GM12878 (cell line): ENCODE results near the gene FUCA2. TPM values are rescaled to one million over a fixed set of nuclear protein-coding genes. Genes with fewer than 3 reads are reported as not detected.

ENCODE experiments used
- ATAC-seq: fragments of 200-7000 bp; cut with Tn5 transposase; 3 replicates; pipeline ENCODE4 v1.9.1; 2020; ENCODE audit warnings: mild to moderate bottlenecking, moderate library complexity
- BruUV-seq: library from RNA; stranded (reverse); fragments of 400-500 nt; replicated peaks from 2 replicates; lab custom pipeline; 2021; lab: Mats Ljungman, UMichigan
- CTCF ChIA-PET: fragments of 300-600 bp; sonication (Branson Sonifier 250); formaldehyde crosslinking; extraction: SDS; loops from one replicate; lab custom pipeline; 2021; ENCODE audit warnings: inconsistent platforms; lab: Yijun Ruan, JAX
- POLR2A ChIA-PET: fragments of 350-600 bp; formaldehyde crosslinking; extraction: SDS; loops from one replicate; lab custom pipeline; 2021; ENCODE audit warnings: inconsistent platforms; lab: Charles Lee
- RAD21 ChIA-PET: fragments of 300-600 bp; sonication (Branson Sonifier 250); formaldehyde crosslinking; loops from one replicate; lab custom pipeline; 2023; ENCODE audit warnings: antibody characterized with exemption; ENCODE audit not compliant: unreplicated experiment; lab: Charles Lee
- SMC1A ChIA-PET: fragments of 300-600 bp; sonication (Branson Sonifier 250); formaldehyde crosslinking; loops from one replicate; lab custom pipeline; 2023; ENCODE audit not compliant: unreplicated experiment, uncharacterized antibody; lab: Charles Lee
- DNase-seq: peaks from one replicate; pipeline ENCODE4 v3.0.0-alpha.2; 2011; ENCODE audit warnings: low read depth, low spot score
- FAIRE-seq: peaks from 3 replicates; lab custom pipeline; 2011; peaks lifted over from hg19 to GRCh38; lab: Jason Lieb, UNC
- H2AFZ ChIP-seq: 2 replicates; pipeline ENCODE4 v1.6.0; 2011; ENCODE audit warnings: low read depth, low read length, control low read depth; ENCODE audit not compliant: control insufficient read depth
- H3K27ac ChIP-seq: 2 replicates; pipeline ENCODE4 v1.5.1; 2011; ENCODE audit warnings: control low read depth; ENCODE audit not compliant: control insufficient read depth, insufficient read depth
- H3K27me3 ChIP-seq, 2 experiments: replicated peaks in 1 of 2; 2 replicates each; pipeline versions ENCODE4 v1.6.0 to v1.6.1; 2011; ENCODE audit warnings: low read length in 1 of 2; ENCODE audit not compliant: control insufficient read depth in 2 of 2, insufficient read depth in 2 of 2
- H3K36me3 ChIP-seq, 2 experiments: 2 replicates each; pipeline ENCODE4 v1.5.1; 2011; ENCODE audit warnings: low read length in 1 of 2; ENCODE audit not compliant: control insufficient read depth in 2 of 2, insufficient read depth in 2 of 2
- H3K4me1 ChIP-seq: 2 replicates; pipeline ENCODE4 v1.6.1; 2011; ENCODE audit warnings: mild to moderate bottlenecking, low read length, moderate library complexity, mixed read lengths; ENCODE audit not compliant: control insufficient read depth, insufficient read depth
- H3K4me2 ChIP-seq: 2 replicates; pipeline ENCODE4 v1.6.0; 2011; ENCODE audit warnings: control low read depth; ENCODE audit not compliant: control insufficient read depth, insufficient read depth
- H3K4me3 ChIP-seq: fragments of 200-600 bp; sonication (generic); 2 replicates; pipeline ENCODE4 v1.5.1; 2016
- H3K79me2 ChIP-seq: 2 replicates; pipeline ENCODE4 v1.6.0; 2011; ENCODE audit warnings: low read length; ENCODE audit not compliant: control insufficient read depth, insufficient read depth
- H3K9ac ChIP-seq: 2 replicates; pipeline ENCODE4 v1.8.0; 2011; ENCODE audit warnings: low read length, control low read depth, mixed read lengths; ENCODE audit not compliant: control insufficient read depth, insufficient read depth
- H3K9me3 ChIP-seq: replicated peaks from 3 replicates; pipeline ENCODE4 v1.5.1; 2011; ENCODE audit warnings: mild to moderate bottlenecking, low read length; ENCODE audit not compliant: control insufficient read depth, insufficient read depth
- H4K20me1 ChIP-seq: 2 replicates; pipeline ENCODE4 v1.6.0; 2011; ENCODE audit not compliant: control insufficient read depth, insufficient read depth
- ATF2 ChIP-seq: IDR thresholded peaks from 2 replicates; pipeline ENCODE4 v1.6.1; 2012; ENCODE audit warnings: low read length, inconsistent platforms
- BACH1 ChIP-seq: fragments of 450-650 bp; IDR thresholded peaks from 2 replicates; pipeline ENCODE4 v1.6.1; 2017; ENCODE audit warnings: mild to moderate bottlenecking, borderline replicate concordance
- CBX3 ChIP-seq: fragments of 200-600 bp; sonication (generic); IDR thresholded peaks from 2 replicates; pipeline ENCODE4 v1.6.1; 2016; ENCODE audit warnings: low read depth, borderline replicate concordance
- CHD2 ChIP-seq: IDR thresholded peaks from 2 replicates; pipeline ENCODE4 v1.6.1; 2011; ENCODE audit warnings: low read depth, low read length, improper control_type of control experiment, borderline replicate concordance
- EED ChIP-seq: sonication (generic); IDR thresholded peaks from 2 replicates; pipeline ENCODE4 v1.6.1; 2016; ENCODE audit warnings: antibody characterized with exemption, low read depth
- JUNB ChIP-seq: IDR thresholded peaks from 2 replicates; pipeline ENCODE4 v1.6.1; 2016; ENCODE audit warnings: antibody characterized with exemption, mild to moderate bottlenecking
- KAT2A ChIP-seq: conservative IDR thresholded peaks from 2 replicates; pipeline ENCODE4 v1.6.1; 2011; ENCODE audit warnings: low read depth, low read length; ENCODE audit not compliant: control insufficient read depth
- NR2F1 ChIP-seq: fragments of 450-650 bp; conservative IDR thresholded peaks from 2 replicates; pipeline ENCODE4 v1.6.1; 2017; ENCODE audit warnings: mild to moderate bottlenecking
- PKNOX1 ChIP-seq: fragments of 450-650 bp; IDR thresholded peaks from 2 replicates; pipeline ENCODE4 v1.6.1; 2016; ENCODE audit warnings: mild to moderate bottlenecking
- RUNX3 ChIP-seq: IDR thresholded peaks from 2 replicates; pipeline ENCODE4 v1.6.1; 2012; ENCODE audit warnings: low read length, inconsistent platforms
- SMC3 ChIP-seq: IDR thresholded peaks from 2 replicates; pipeline ENCODE4 v1.6.1; 2011; ENCODE audit warnings: low read length, improper control_type of control experiment, borderline replicate concordance
- TBL1XR1 ChIP-seq: IDR thresholded peaks from 2 replicates; pipeline ENCODE4 v1.6.1; 2012; ENCODE audit warnings: low read depth, low read length, improper control_type of control experiment
- ZNF274 ChIP-seq: IDR thresholded peaks from one replicate; pipeline ENCODE4 v1.8.0; 2011; ENCODE audit not compliant: insufficient read length, insufficient read depth
- ZSCAN29 ChIP-seq: fragments of 450-650 bp; IDR thresholded peaks from 2 replicates; pipeline ENCODE4 v1.6.1; 2017; ENCODE audit warnings: mild to moderate bottlenecking, moderate library complexity
- whole genome bisulfite sequencing: methylation state at CpG from one replicate; pipeline ENCODE4 v1.1.6; 2016; ENCODE audit warnings: low lambda C conversion rate; ENCODE audit not compliant: insufficient replicate concordance, insufficient coverage; ENCODE audit errors: missing lambda C conversion rate; 5-methylcytosine and 5-hydroxymethylcytosine counted together
- in situ Hi-C: fragments of 300-500 bp; cut with MboI; formaldehyde crosslinking; loops from 9 replicates; pipeline ENCODE4 v1.14.3; 2018; ENCODE audit warnings: mixed read lengths
- intact Hi-C: fragments of 100-400 bp; cut with micrococcal nuclease; formaldehyde crosslinking; loops from one replicate; pipeline ENCODE4 v1.14.2; 2022; ENCODE audit not compliant: unreplicated experiment
- polyA plus RNA-seq, 11 experiments: library from polyadenylated mRNA; depleted of rRNA in 4 of 11; unstranded in 6 of 11; stranded (reverse) in 5 of 11; fragments of >200 nt; fragmentation: Nextera tagmentation in 4 of 11; fragmentation: Illumina TruSeq in 1 of 11; extraction: Ambion mirVana in 4 of 11; extraction: Trizol in 1 of 11; gene quantifications; 1 replicate in 1 of 11; 2 replicates in 10 of 11; pipeline versions ENCODE4 v1.2.1 to v1.2.3, GENCODE V29; 2011 to 2016; ENCODE audit warnings: inconsistent platforms in 2 of 11, missing spikeins in 2 of 11, low read depth in 1 of 11
- total RNA-seq, 4 experiments: library from RNA; depleted of rRNA in 3 of 4; stranded (reverse); fragments of >200 nt in 3 of 4; fragmentation: Illumina TruSeq in 1 of 4; extraction: Trizol in 1 of 4; gene quantifications; 2 replicates each; pipeline versions ENCODE4 v1.2.1 to v1.2.3, GENCODE V29; 2013 to 2021

The FUCA2 gene
- total and polyA plus RNA-seq, 10 of the 15 experiments (the other 5 are each of a cell fraction or from before 2014, with no cell fraction given), result 5.7 to 36.2 (median 21.5) TPM

DNA sequence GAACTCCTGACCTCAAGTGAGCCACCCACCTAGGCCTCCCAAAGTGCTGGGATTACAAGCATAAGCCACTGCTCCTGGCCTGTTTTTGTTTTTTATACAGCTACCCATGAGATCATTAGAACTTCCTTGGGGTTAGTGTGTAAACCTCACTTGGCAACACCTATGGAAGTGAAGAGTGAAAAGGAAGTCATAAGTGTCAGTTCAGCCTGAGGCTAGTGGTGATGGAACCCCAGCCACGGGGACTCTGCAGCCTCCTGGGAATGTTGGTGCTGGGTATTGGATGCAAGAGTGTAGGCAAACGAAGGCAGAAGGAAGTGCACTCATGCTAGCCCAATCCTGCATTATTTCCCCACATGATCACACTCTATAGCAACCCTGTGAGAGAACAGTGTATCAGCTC is 33.6 kb upstream of the FUCA2 start:
- TF ChIP-seq ZNF274, result no peak
- TF ChIP-seq ZSCAN29, result no peak
- no peak for TF ChIP-seq JUNB
- TF ChIP-seq CBX3, result no peak
- TF ChIP-seq SMC3, result no peak
- Histone ChIP-seq H3K4me3 (no peak overlapping the region), H3K9me3 (no peaks in the 10 kb centered on the region; the same call in 2 of the 3 replicates), H3K36me3 (no peaks in the 10 kb centered on the region), H2AFZ (no peak overlapping the region), H4K20me1 (no peaks in the 10 kb centered on the region), H3K9ac (no peak overlapping the region), H3K4me1 (peaks cover 41% of the 10 kb centered on the region), H3K79me2 (no peaks in the 10 kb centered on the region; the same call in 1 of the 2 replicates), H3K27ac (no peak overlapping the region), H3K4me2 (no peak overlapping the region), H3K27me3 (no peaks in the 10 kb centered on the region)
- FAIRE-seq (no peak), DNase-seq (no peak), ATAC-seq (no peak)
- in situ Hi-C loops (no loop called here), intact Hi-C loops (no loop called here)
- 29% methylated on average over 2 of the region's 2 CpGs for WGBS
- POLR2A ChIA-PET, result interaction anchor here (0.7 kb wide), 1 partner anchor 809 kb away, joined by 3 read pairs; no protein-coding TSS in a partner anchor
- SMC1A ChIA-PET, result interaction anchor here (1.1 kb wide), 2 partner anchors 30 to 32 kb away, joined by 3 to 4 read pairs; no protein-coding TSS in a partner anchor
- RAD21 ChIA-PET, result no interaction called here
- no TSS peak for BruUV-seq
- CTCF ChIA-PET, result interaction anchor here (1.3 to 3.5 kb wide), 2 partner anchors 32 to 357 kb away, joined by 3 to 16 read pairs; partner anchors contain the start of gene FUCA2

DNA sequence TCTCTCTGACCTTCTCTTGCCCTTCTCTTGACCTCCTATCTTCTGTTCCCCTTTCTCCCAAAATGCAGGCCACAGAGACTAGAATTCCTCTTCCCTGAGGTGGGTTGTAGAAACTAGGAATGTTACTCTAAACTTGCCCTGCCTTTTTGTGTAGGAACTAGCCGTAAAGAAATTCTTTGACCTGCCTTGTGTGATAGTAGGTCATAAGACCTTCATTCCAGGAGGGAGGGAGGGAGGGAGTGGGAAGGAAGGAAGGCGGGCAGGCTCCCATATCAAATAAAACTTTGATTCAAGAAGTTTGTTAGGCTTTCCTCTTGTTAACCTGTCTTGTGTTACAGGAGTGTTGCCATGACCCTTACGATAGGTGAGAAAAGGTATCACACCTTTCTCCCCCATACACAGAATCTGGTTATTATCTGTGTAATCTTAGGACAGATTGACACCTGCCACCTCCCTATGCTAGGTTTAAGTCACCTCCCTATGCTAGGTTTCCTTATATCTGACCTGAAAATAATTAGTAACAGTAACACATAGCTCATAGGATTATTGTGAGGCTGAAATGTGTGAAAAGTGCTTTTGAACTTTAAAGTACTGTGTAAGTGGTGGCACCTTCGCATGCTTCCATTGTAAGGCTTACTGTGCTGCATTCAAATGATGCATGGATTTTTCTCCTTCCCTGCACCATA is 32.6 kb upstream of the FUCA2 start:
- H3K4me2 ChIP-seq, result peak overlapping the region; percentile 47; the same call in 1 of the 2 replicates
- peaks cover 39% of the 10 kb centered on the region for H3K4me1 ChIP-seq
- SMC1A ChIA-PET, result interaction anchor here (1.1 kb wide), 1 partner anchor 31 kb away, joined by 4 read pairs; no protein-coding TSS in a partner anchor
- H3K4me3 ChIP-seq, result no peak overlapping the region
- no peaks in the 10 kb centered on the region for H3K27me3 ChIP-seq
- POLR2A ChIA-PET, result interaction anchor here (0.7 kb wide), 1 partner anchor 1533 kb away, joined by 3 read pairs; no protein-coding TSS in a partner anchor
- intact Hi-C loops (no loop called here), in situ Hi-C loops (no loop called here)
- DNase-seq, result no peak
- 97% methylated on average over 3 of the region's 4 CpGs for WGBS
- no peak overlapping the region for H3K9ac ChIP-seq
- no peaks in the 10 kb centered on the region; the same call in 1 of the 2 replicates for H3K79me2 ChIP-seq
- CTCF ChIA-PET, result interaction anchor here (1.4 to 1.5 kb wide), 2 partner anchors 22 to 31 kb away, joined by 3 to 5 read pairs; no protein-coding TSS in a partner anchor
- RAD21 ChIA-PET, result no interaction called here
- no TSS peak for BruUV-seq
- H4K20me1 ChIP-seq, result no peaks in the 10 kb centered on the region
- no peak overlapping the region for H2AFZ ChIP-seq
- H3K36me3 ChIP-seq, result no peaks in the 10 kb centered on the region
- H3K9me3 ChIP-seq, result no peaks in the 10 kb centered on the region; the same call in 2 of the 3 replicates
- ATAC-seq, result peak; percentile 17
- FAIRE-seq, result no peak
- no peak overlapping the region for H3K27ac ChIP-seq
- TF ChIP-seq PKNOX1 (peak; percentile 56), KAT2A (no peak), RUNX3 (no peak), NR2F1 (0 out of 2 replicates have a peak, but pooled peaks have one; percentile 17), EED (no peak), BACH1 (no peak), ATF2 (no peak), TBL1XR1 (no peak), CHD2 (no peak)
